T-helper 17 cell (primary cell): ENCODE results near the gene NLGN1. TPM values are rescaled to one million over a fixed set of nuclear protein-coding genes. Genes with fewer than 3 reads are reported as not detected.

ENCODE experiments used
- ATAC-seq: fragments of 150-1000 bp; cut with Tn5 transposase; 2 replicates; pipeline ENCODE4 v1.10.0; 2021; ENCODE audit warnings: mild to moderate bottlenecking, moderate library complexity
- DNase-seq, 3 donors: peaks; one replicate each; pipeline versions ENCODE4 v3.0.0 to v3.0.0-alpha.2; 2020 to 2021
- H3K9me3 ChIP-seq: one replicate; pipeline ENCODE4 v1.7.0; 2013; ENCODE audit warnings: low read length, mild to moderate bottlenecking; ENCODE audit not compliant: control insufficient read depth, poor library complexity, severe bottlenecking
- H3K27ac Mint-ChIP-seq: one replicate; pipeline ENCODE4 v1.8.0; 2022; ENCODE audit warnings: mild to moderate bottlenecking, moderate library complexity, mixed read lengths
- H3K27me3 Mint-ChIP-seq: one replicate; pipeline ENCODE4 v1.8.0; 2022; ENCODE audit warnings: mixed read lengths
- H3K36me3 Mint-ChIP-seq: one replicate; pipeline ENCODE4 v1.8.0; 2022; ENCODE audit warnings: low read depth, mixed read lengths
- H3K4me1 Mint-ChIP-seq: one replicate; pipeline ENCODE4 v1.8.0; 2022; ENCODE audit warnings: mild to moderate bottlenecking, mixed read lengths
- H3K4me3 Mint-ChIP-seq: one replicate; pipeline ENCODE4 v1.8.0; 2022; ENCODE audit warnings: mild to moderate bottlenecking, moderate library complexity, mixed read lengths
- total RNA-seq, 4 donors: library from RNA in 2 of 4; stranded (reverse) in 2 of 4; gene quantifications; one replicate each; pipeline ENCODE4 v1.2.3 and lab custom pipeline; 2022 to 2026

Gene NLGN1
- total RNA-seq, 2 donors from 2014 or later = not detected

GRCh38 chr3:174170248-174170647 lies 772.7 kb downstream of the NLGN1 start:
- ATAC-seq (no peak), DNase-seq (no peak)
- no peak overlapping the region for H3K27ac Mint-ChIP-seq
- H3K4me3 Mint-ChIP-seq = no peak overlapping the region
- no peaks in the 10 kb centered on the region for H3K36me3 Mint-ChIP-seq
- H3K4me1 Mint-ChIP-seq = no peaks in the 10 kb centered on the region
- no peaks in the 10 kb centered on the region for H3K9me3 ChIP-seq
- H3K27me3 Mint-ChIP-seq = no peaks in the 10 kb centered on the region

DNA sequence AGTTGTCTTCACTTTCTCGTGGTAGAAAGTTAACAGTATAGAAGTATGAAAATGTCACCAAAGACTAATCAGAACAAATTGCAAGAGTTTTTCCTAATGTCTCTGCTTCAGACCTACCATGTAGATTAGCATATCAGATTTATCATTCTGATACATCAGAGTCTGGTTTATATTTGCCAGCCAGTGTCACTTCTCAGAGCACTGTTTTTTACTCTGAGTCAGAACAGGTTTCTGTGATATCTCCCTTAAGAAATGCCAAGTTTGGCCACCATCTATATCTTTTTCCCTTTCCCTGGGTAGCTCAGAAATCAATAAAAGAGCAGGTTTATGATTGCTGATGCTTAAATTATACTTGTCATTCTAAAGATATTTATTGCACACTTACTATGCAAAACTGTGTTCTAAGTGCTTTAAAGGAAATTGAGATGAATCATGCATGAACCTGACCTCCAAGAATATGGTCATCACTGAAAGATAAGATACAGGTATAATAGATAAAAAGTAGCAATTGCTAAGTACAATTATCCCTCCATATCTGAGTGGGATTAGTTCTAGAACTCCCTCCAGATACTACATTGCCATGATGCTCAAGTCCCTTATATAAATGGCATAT lies 788.9 kb downstream of the NLGN1 start:
- no peaks in the 10 kb centered on the region for H3K27me3 Mint-ChIP-seq
- H3K27ac Mint-ChIP-seq = no peak overlapping the region
- DNase-seq = no peak
- H3K9me3 ChIP-seq = no peaks in the 10 kb centered on the region
- no peak overlapping the region for H3K4me3 Mint-ChIP-seq
- no peaks in the 10 kb centered on the region for H3K36me3 Mint-ChIP-seq
- no peaks in the 10 kb centered on the region for H3K4me1 Mint-ChIP-seq
- ATAC-seq = no peak

GRCh38 chr3:174191380-174191779 lies 793.8 kb downstream of the NLGN1 start:
- Mint-ChIP-seq H3K4me3 (no peak overlapping the region), H3K27me3 (no peaks in the 10 kb centered on the region), H3K36me3 (no peaks in the 10 kb centered on the region), H3K4me1 (no peaks in the 10 kb centered on the region), H3K27ac (no peak overlapping the region)
- no peak for DNase-seq
- H3K9me3 ChIP-seq = no peaks in the 10 kb centered on the region
- no peak for ATAC-seq

GRCh38 chr3:174191895-174192294 lies 794.4 kb downstream of the NLGN1 start:
- ATAC-seq = no peak
- no peak overlapping the region for H3K27ac Mint-ChIP-seq
- H3K36me3 Mint-ChIP-seq = no peaks in the 10 kb centered on the region
- H3K27me3 Mint-ChIP-seq = no peaks in the 10 kb centered on the region
- no peak for DNase-seq
- H3K4me3 Mint-ChIP-seq = no peak overlapping the region
- no peaks in the 10 kb centered on the region for H3K9me3 ChIP-seq
- H3K4me1 Mint-ChIP-seq = no peaks in the 10 kb centered on the region

DNA sequence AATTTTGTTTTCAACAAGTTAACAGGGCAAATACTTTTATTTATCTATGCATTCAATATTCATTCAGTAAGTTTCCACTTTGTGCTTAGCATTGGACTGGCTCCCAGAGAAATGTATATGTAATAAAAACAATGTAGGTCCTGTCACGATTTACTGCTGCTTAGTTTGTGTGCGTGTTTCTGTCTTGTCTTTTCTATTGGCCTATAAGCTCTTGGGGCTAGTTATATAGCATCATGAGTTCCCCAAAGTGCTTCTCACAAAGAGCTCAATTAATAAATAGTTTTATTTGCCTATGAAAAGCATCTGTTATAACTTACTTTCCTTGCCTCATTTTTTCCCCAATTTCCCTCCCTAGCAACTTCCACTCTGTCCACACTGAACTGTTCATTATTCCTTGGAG lies 794.9 kb downstream of the NLGN1 start:
- no peak for ATAC-seq

DNA sequence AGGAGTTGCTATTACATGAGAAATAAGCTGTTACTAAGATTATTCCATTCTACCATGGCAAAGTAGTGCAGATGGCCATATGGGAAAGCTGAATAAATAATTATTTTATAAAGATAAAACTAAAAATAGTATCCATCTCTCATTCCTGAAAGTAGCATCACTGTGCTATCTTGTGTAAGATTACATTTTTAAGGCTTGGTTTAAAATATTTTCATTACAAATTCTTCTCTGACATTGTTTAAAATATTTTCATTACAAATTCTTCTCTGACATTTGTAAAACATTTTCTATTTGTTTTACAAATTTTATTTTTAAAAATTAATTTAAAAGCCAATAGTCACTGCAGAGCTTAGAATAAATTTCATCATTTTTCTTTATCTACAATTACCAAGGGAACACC lies 796.1 kb downstream of the NLGN1 start:
- H3K4me3 Mint-ChIP-seq = no peak overlapping the region
- H3K4me1 Mint-ChIP-seq = no peaks in the 10 kb centered on the region
- no peaks in the 10 kb centered on the region for H3K27me3 Mint-ChIP-seq
- no peak overlapping the region for H3K27ac Mint-ChIP-seq
- ATAC-seq (no peak), DNase-seq (no peak)
- H3K36me3 Mint-ChIP-seq = no peaks in the 10 kb centered on the region
- no peaks in the 10 kb centered on the region for H3K9me3 ChIP-seq

More for the DNA sequence above, 794.9 kb downstream of the NLGN1 start:
- no peaks in the 10 kb centered on the region for H3K4me1 Mint-ChIP-seq
- no peak overlapping the region for H3K4me3 Mint-ChIP-seq
- no peak for DNase-seq
- H3K27ac Mint-ChIP-seq = no peak overlapping the region
- H3K27me3 Mint-ChIP-seq = no peaks in the 10 kb centered on the region
- no peaks in the 10 kb centered on the region for H3K36me3 Mint-ChIP-seq
- no peaks in the 10 kb centered on the region for H3K9me3 ChIP-seq

DNA sequence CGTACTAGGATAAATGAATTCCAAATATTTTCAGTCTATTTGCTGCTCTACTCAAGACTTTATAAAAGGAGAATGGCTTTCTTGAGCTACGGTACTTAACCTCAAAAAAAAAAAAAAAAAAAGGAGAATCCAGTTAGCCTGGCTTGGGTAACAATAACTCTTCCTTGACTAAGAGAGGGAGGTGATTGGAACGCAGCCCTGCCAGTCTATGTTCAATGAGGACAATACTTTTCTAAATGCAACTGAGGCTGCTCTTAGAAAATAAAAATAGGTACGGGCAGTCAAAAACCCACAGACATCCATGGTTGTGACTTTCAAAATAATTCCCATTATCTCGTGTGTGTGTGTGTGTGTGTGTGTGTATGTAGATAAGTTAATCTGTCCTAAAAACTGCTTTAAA lies 799.9 kb downstream of the NLGN1 start:
- ATAC-seq (no peak), DNase-seq (no peak)
- no peaks in the 10 kb centered on the region for H3K9me3 ChIP-seq
- Mint-ChIP-seq H3K27ac (no peak overlapping the region), H3K4me1 (no peaks in the 10 kb centered on the region), H3K4me3 (no peak overlapping the region), H3K27me3 (no peaks in the 10 kb centered on the region), H3K36me3 (no peaks in the 10 kb centered on the region)

DNA sequence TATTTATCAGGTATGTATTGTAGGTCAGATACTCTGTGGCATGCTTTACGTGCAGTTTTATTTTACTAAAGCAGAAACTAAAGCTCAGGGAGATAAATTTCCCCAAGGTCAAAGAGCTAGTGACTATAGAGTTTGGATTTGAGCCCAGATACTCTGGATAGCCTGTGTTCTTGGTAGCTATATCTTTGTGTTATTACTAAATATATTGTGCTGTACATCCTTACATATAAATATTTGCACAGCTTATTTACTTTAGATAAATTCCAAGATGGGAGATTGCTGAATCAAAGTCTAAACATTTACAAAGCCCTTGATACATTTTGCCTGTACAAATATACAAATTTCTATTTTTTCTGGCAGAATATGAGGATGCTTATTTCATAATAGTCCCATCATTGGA lies 800.7 kb downstream of the NLGN1 start:
- ATAC-seq = no peak
- no peak overlapping the region for H3K4me3 Mint-ChIP-seq
- no peaks in the 10 kb centered on the region for H3K4me1 Mint-ChIP-seq
- H3K36me3 Mint-ChIP-seq = no peaks in the 10 kb centered on the region
- H3K27me3 Mint-ChIP-seq = no peaks in the 10 kb centered on the region
- no peak overlapping the region for H3K27ac Mint-ChIP-seq
- DNase-seq = no peak
- H3K9me3 ChIP-seq = no peaks in the 10 kb centered on the region

DNA sequence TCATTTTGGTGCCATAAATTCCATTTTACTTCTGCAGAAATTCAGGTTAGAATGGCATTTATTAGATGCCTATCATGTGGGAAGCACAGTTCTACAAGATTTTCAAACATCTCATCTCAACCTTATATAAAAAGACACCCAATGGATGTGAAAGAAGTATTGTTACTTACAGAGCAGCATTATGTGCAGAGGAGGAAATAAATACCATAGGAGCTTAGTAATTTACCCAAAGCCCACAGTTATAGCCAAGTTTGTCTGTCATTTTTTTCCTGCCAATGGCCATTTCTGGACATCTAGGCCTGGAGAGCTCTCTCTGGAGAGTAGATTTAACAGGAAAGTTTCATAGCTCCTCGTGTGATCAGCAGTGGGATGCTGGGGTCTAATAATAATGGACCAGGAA lies 802.2 kb downstream of the NLGN1 start:
- DNase-seq (no peak), ATAC-seq (no peak)
- Mint-ChIP-seq H3K27me3 (no peaks in the 10 kb centered on the region), H3K27ac (no peak overlapping the region), H3K4me1 (no peaks in the 10 kb centered on the region), H3K36me3 (no peaks in the 10 kb centered on the region), H3K4me3 (no peak overlapping the region)
- H3K9me3 ChIP-seq = no peaks in the 10 kb centered on the region

- H3K27ac Mint-ChIP-seq = no peak overlapping the region
- no peaks in the 10 kb centered on the region for H3K36me3 Mint-ChIP-seq
- H3K9me3 ChIP-seq = no peaks in the 10 kb centered on the region
- H3K27me3 Mint-ChIP-seq = no peaks in the 10 kb centered on the region
- no peak for DNase-seq
- ATAC-seq = no peak
- H3K4me3 Mint-ChIP-seq = no peak overlapping the region
- no peaks in the 10 kb centered on the region for H3K4me1 Mint-ChIP-seq
Measured at GRCh38 chr3:174202116-174202515, 804.6 kb downstream of the NLGN1 start.

- Mint-ChIP-seq H3K4me3 (no peak overlapping the region), H3K36me3 (no peaks in the 10 kb centered on the region), H3K4me1 (no peaks in the 10 kb centered on the region), H3K27ac (no peak overlapping the region), H3K27me3 (no peaks in the 10 kb centered on the region)
- ATAC-seq = no peak
- DNase-seq = no peak
- no peaks in the 10 kb centered on the region for H3K9me3 ChIP-seq
Measured at GRCh38 chr3:174202561-174202960, 805.0 kb downstream of the NLGN1 start.

DNA sequence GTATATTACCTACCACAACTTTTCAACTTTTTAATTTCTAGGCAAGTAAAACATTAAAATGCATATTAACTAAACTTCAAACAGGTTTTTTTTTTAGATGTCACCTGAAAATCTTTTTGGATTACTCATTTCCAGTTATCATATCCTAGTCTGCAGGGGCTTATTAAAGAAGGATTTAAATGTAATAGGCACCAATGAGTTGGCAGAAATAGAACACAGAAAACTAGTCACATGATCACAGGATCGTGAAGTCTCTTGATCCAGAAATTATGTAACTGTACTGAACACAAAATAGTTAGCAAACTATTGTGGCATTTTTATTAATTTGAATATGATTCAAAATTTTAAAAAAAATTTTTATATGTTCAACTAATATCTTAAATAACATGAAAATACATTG lies 807.2 kb downstream of the NLGN1 start:
- ATAC-seq (no peak), DNase-seq (no peak)
- no peaks in the 10 kb centered on the region for H3K36me3 Mint-ChIP-seq
- H3K9me3 ChIP-seq = no peaks in the 10 kb centered on the region
- no peak overlapping the region for H3K27ac Mint-ChIP-seq
- H3K4me1 Mint-ChIP-seq = no peaks in the 10 kb centered on the region
- no peaks in the 10 kb centered on the region for H3K27me3 Mint-ChIP-seq
- H3K4me3 Mint-ChIP-seq = no peak overlapping the region

GRCh38 chr3:174206607-174207192 lies 809.2 kb downstream of the NLGN1 start:
- Mint-ChIP-seq H3K36me3 (no peaks in the 10 kb centered on the region), H3K27me3 (no peaks in the 10 kb centered on the region), H3K4me3 (no peak overlapping the region), H3K4me1 (no peaks in the 10 kb centered on the region), H3K27ac (no peak overlapping the region)
- no peak for DNase-seq
- ATAC-seq = no peak
- no peaks in the 10 kb centered on the region for H3K9me3 ChIP-seq

GRCh38 chr3:174208161-174208560 lies 810.6 kb downstream of the NLGN1 start:
- H3K27me3 Mint-ChIP-seq = no peaks in the 10 kb centered on the region
- no peaks in the 10 kb centered on the region for H3K9me3 ChIP-seq
- DNase-seq = no peak
- H3K36me3 Mint-ChIP-seq = no peaks in the 10 kb centered on the region
- no peak overlapping the region for H3K27ac Mint-ChIP-seq
- no peak for ATAC-seq
- H3K4me3 Mint-ChIP-seq = no peak overlapping the region
- no peaks in the 10 kb centered on the region for H3K4me1 Mint-ChIP-seq
